ENCODE measurements around the gene MED14. TPM values are rescaled to one million over a fixed set of nuclear protein-coding genes. Genes with fewer than 3 reads are reported as not detected.

The MED14 gene
- total and polyA plus RNA-seq, 2 of the 4 experiments (the other 2 are of a cell fraction): 17.6 to 25.9 TPM

- Histone ChIP-seq H3K9me3 (ENCODE audit: control insufficient read depth, insufficient read depth, low read length) (no peaks in the 10 kb centered on the region), H2BK20ac (ENCODE audit: low read depth, low read length) (no peak overlapping the region), H3K9ac (ENCODE audit: low read depth, low read length) (no peak overlapping the region), H2AK9ac (replicated peaks; ENCODE audit: low read depth, low read length, poor library complexity) (no peak overlapping the region), H2BK5ac (ENCODE audit: low read depth, low read length, poor library complexity, severe bottlenecking) (no peak overlapping the region), H4K20me1 (ENCODE audit: insufficient read depth, low read length) (no peaks in the 10 kb centered on the region), H2AK5ac (ENCODE audit: low read depth, low read length) (no peak overlapping the region), H3K14ac (replicated peaks; ENCODE audit: low read depth, low read length) (no peak overlapping the region), H3K4me3 (ENCODE audit: insufficient read depth, low read depth, low read length) (no peak overlapping the region), H4K5ac (ENCODE audit: low read depth, low read length) (no peak overlapping the region), H3K9me1 (ENCODE audit: insufficient read depth, low read length) (no peaks in the 10 kb centered on the region), H3K27ac (ENCODE audit: insufficient read depth, low read length) (no peak overlapping the region), H3K27me3 (ENCODE audit: control insufficient read depth, insufficient read depth, low read length) (peaks cover 2% of the 10 kb centered on the region), H3K4me2 (ENCODE audit: low read depth, low read length) (no peak overlapping the region), H3K23ac (ENCODE audit: low read depth, low read length) (no peak overlapping the region), H4K91ac (ENCODE audit: insufficient read depth, low read depth, low read length) (no peak overlapping the region), H3K4me1 (ENCODE audit: control insufficient read depth, insufficient read depth, low read length) (no peaks in the 10 kb centered on the region), H4K8ac (ENCODE audit: low read depth in 2 of 2, low read length in 2 of 2) (no peak overlapping the region), H3K36me3 (ENCODE audit: control insufficient read depth, insufficient read depth, low read length) (peaks cover 6% of the 10 kb centered on the region), H2AFZ (replicated peaks; ENCODE audit: low read length, poor library complexity) (no peak overlapping the region), H3K56ac (ENCODE audit: extremely low read depth, insufficient read depth, low read length) (no peak overlapping the region), H3K18ac (ENCODE audit: low read depth, low read length) (no peak overlapping the region), H2BK120ac (ENCODE audit: low read depth, low read length) (no peak overlapping the region), H3K79me1 (ENCODE audit: low read depth in 1 of 2, low read length in 2 of 2) (no peaks in the 10 kb centered on the region), H2BK15ac (ENCODE audit: low read depth, low read length) (no peak overlapping the region), H3K4ac (ENCODE audit: low read depth, low read length) (no peak overlapping the region)
- DNase-seq (no peak), ATAC-seq (ENCODE audit: low read depth) (no peak)
- in situ Hi-C loops (cut with MboI; ENCODE audit: low sequenced_read_pairs): no loop called here
- TF ChIP-seq RFX5 (IDR thresholded peaks at IDR 0.05; ENCODE audit: low read depth, low read length) (no peak), USF2 (IDR thresholded peaks at IDR 0.05; ENCODE audit: low read depth, low read length) (no peak), MAFK (IDR thresholded peaks at IDR 0.05; ENCODE audit: low read depth, low read length) (no peak)
- ChIA-PET CTCF (no interaction called here), POLR2A (ENCODE audit: unreplicated experiment) (no interaction called here)
- dilution Hi-C loops (cut with HindIII; ENCODE audit: low sequenced_read_pairs, unreplicated experiment): no loop called here
- intact Hi-C loops (cut with micrococcal nuclease): no loop called here
- no TSS peak for BruUV-seq (replicated peaks)
- no CpG with 5 or more reads among the region's 5 CpGs for WGBS, 2 experiments (ENCODE audit: extremely low coverage in 2 of 2, insufficient read length in 1 of 2)
These were observed 29.6 kb downstream of the MED14 start for GRCh38 chrX:40705658-40706312.

Data from IMR-90 (cell line).